HPDE6-E6E7 (cell line): ENCODE data around the gene NKG7.

ENCODE experiments used
- DNase-seq: peaks from one replicate; pipeline ENCODE4 v3.0.0; 2011; ENCODE audit warnings: missing footprints; ENCODE audit errors: extremely low spot score

The NKG7 gene

DNA sequence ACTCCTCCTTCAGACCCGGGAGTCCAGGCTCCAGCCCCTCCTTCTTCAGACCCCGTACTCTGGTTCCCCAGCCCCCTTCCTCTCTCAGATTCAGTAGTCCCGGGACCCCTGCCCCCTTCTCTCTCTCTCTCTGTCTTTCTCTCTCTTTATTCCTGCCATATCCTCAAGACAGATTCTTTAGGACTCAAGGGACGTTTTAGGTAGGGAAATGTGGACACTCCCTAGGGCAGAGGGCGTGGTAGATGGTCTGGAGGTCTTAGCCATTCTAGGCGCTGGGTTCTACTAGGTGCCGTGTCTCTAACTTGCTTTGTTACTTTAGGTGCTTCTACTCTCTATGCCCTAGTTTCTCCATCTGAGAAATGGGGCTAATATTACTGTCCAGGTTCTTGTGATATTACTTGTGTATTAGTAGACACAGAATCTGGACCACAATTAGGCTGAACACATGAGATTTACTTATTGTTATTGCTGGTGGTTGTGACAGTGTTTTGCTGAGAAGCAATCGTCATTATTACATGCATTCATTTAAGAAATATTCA lies 18.7 kb upstream of the NKG7 start:
- DNase-seq = no peak

DNA sequence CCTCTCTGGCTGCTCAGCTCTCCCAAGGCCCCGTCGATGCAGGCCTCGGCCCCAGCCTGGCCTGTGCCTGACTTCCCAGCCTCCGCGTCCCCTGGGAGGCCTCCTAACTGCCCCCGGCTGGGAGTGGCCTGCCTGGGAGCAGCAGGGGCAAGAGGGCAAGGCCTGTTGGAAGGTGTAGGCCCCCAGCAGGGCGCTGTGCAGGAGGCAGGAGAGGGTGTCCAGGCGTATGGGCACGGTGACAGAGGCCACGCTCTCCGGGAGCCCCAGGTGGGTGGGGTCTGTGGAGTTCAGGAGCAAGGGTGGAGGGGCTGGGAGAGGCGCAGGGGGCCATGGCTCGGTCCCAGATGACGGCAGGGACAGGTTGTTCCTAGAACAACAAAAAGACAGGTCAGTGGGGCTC lies 16.7 kb upstream of the NKG7 start:
- DNase-seq = no peak

DNA sequence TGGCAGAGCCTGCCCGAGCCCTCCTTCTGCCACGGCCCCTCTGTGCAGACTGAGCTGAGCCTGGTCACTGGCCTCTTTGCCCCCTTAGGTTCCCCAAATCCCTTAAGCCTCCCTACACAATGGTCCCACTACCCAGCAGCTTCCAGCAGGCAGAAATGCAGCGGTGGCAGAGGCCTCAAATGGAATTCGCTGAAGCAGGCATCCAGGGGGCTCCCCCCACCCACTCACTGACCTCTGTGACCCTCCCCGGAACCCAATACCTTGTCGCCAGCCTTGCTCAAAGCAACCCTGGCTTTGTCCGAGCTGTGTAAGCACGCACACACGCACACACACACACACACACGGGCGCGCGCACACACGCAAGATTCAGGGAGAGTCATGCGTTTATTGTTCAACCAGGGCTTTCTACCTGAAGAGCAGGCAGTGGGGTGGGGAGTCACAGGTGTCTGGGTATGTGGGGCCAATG lies 15.5 kb upstream of the NKG7 start, which contains the start of gene LIM2:
TSS of gene LIM2 (minus strand) at position 51 of the 466 bp plus-strand sequence. CDS start 531 bp downstream, outside the sequence.
- DNase-seq = no peak

DNA sequence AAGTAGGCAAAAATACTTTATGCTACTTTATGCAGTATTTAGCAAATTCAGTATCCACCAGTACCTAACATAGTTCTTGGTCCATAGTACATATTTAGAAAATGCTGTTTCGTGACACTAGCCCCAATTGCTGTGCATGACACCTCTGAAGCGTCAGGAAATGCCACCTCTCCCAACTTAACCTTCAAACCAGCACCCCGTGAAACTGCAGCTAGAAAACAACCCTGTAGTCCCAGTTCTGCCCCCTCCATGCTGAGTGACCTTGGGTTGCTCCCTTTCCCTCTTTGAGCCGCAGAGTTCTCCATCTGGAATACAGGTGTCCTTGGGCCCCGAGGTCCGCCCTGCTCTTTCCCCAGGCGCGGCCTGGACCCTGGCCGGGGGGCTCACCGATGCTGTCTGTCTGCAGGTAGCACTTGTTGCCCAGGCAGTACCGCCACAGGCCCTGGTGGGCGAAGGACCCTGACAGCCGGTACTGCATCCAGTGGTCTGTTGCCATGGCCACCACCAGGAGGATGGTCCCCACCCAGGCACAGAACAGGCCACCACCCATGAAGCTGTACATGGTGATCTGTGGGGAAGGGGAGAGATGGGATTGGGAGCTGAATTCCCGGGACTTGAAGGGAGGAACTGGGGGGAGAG lies 14.5 kb upstream of the NKG7 start:
- DNase-seq = no peak

DNA sequence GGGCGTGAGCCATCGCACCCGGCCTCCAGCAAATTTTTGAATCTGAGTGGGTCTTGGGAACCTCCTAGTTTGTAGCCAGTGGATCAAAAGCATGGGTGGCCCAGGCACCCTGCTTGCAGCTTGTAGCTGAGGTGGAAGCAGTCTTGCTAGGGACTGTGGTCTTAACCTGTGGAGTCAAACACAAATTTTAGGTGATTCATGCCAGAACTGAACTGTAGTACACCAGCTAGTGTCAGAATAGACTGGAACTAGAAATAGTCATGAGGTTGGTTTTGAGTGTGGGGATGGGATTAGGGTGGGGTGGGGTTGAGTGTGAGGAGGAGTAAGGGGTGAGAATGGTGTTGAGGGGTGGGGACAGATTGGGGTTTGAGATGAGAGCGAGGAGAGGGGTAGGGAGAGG lies 9.6 kb upstream of the NKG7 start:
- no peak for DNase-seq

DNA sequence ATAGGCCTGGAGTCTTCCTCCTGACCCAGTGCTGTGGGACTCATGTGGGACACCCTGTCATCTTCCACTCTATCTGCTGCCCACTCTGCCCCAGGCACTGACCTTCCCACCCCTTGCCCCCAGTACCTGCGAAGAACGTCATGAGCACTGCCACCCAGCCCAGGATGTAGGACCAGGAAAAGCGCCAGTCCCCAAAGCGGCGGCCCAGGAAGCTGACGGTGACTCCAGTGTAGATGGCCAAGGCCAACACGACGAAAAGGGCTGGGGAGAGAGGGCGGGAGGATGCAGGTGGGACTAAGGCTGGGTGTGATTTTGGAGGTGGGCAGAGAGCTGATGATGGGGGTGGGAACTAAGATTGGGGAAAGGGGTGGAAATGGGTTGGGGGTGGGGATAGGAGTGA lies 7.9 kb upstream of the NKG7 start:
- no peak for DNase-seq

DNA sequence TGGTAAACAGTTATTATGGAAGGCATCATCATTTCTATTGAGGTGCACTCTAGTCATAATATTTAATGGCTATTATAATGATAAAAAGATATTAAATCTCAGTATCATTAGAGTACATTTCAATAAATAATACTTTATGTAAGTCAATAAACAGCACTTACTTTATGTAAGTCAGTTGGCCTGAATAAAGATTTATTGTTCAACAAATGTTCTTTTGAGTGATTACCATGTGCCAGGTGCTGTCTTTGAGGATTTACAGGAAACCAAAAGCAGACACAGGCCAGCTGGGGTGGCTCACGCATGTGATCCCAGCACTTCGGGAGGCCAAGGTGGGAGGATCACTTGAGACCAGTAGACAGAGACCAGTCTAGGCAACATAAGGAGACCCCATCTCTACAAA lies 5.0 kb upstream of the NKG7 start:
- no peak for DNase-seq

DNA sequence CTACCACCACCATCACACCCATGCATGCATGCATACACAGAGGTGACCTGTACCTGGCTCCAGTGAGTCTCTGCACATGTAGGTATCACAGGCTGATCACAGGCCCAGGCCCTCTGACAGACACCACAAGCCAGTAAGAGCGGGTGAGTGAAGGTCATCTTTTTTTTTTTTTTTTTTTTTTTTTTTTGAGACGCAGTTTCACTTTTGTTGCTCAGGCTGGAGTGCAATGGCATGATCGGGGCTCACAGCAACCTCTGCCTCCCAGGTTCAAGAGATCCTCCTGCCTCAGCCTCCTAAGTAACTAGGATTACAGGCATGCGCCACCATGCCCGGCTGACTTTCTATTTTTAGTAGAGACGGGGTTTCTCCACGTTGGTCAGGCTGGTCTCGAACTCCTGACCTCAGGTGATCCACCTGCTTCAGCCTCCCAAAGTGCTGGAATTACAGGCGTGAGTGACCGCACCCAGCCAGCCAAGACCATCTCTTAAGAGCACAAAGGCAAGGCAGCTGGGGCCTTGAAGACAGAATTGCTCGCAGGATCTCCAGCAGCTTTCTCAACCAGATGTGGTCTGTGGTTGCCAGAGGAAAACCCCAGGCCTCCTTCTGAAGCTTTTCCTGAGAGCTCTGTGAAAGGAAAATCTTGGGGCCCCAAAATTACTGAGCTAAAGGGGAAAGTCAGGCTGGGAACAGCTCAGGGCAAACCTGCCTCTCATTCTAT lies 3.2 kb upstream of the NKG7 start:
- no peak for DNase-seq

- DNase-seq = no peak
These were observed 319 bp downstream of the NKG7 start for GRCh38 chr19:51372021-51372648.

DNA sequence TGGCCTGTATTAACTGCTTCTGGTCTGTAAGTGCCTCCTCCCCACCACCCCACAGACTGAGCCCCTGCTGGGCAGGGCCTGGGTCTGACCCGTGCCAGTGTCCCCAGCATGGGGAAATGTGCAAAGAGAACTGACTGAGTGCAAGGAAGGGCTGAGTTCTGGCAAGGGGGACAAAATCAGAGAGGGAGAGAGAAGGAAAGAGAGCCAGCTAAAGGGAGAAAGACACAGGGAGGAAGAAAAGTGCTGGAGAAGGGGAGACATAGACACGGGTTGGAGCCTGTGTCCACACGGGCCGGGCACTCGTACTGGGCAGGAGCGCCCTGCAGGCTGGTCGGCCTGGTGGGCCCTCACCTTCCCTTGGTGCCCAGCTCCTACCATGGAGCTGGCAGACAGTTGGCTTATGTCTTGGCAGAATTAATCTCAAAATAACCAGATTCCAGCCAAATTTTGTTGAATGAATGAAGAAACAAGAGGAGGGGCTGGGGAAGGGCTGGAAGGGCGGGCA lies 1.2 kb downstream of the NKG7 start:
- DNase-seq = no peak

DNA sequence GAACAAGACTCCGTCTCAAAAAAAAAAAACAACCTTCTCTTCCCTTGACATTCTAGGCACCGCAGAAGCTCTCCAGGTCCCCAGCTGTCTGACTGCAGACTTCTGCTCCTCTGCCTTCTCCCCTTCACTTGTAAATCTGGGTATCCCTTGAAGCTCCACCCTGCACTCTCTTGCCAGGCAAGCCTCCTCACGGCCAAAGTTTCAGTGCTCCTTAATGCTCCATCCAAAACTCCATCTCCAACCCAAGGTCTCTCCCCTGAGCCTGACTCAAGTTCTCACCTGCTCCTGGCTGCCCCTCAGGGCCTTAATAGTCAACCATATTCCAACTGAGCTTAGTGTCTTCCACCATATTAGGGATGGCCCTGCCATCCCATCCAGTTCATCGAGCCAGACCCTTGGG lies 2.2 kb downstream of the NKG7 start:
- DNase-seq = no peak

DNA sequence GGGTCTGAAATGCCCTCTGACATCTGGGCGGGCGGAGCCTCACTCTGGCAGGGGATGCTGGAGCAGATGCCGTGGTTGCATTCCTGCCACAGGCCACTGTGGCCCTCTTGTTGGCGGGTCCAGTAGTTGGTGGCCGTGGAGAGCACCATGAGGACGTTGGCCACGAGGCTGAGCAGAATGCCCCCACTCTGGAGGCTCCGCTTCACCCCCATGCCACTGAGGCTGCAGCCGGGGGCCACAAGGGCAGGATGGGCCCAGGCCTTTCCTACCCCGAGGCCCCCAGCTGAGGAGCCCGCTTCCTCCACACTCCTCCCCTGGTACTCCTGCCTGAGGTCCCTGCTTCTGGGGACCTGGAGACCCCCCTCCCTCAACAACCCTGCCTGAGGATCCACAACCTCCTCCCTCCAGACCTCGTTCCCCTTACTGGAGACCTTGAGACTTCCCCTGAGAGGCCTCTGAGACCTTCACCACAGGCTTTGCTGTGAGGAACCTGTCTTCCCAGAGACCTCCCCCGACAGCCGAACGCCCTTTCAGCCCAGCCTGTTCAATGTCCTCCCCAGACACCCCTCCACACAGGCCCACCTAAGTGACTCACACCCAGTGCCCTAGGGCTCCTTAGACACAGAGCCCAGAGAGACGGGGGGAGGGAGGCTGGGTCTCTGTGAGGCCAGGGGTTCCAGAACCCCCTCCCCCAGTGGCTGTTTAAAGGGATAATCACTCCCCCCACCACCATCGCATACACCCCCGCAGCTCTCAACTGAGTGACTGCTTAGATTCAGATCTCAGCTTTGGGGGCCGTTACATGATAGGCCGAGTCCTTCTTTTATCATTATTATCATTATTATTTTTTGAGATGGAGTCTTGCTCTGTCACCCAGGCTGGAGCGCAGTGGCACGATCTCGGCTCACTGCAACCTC lies 3.8 kb downstream of the NKG7 start, which contains the start of gene CLDND2:
TSS of gene CLDND2 (minus strand) at position 638 of the 917 bp plus-strand sequence. CDS start at position 212, 426 bp downstream.
- DNase-seq = no peak

DNA sequence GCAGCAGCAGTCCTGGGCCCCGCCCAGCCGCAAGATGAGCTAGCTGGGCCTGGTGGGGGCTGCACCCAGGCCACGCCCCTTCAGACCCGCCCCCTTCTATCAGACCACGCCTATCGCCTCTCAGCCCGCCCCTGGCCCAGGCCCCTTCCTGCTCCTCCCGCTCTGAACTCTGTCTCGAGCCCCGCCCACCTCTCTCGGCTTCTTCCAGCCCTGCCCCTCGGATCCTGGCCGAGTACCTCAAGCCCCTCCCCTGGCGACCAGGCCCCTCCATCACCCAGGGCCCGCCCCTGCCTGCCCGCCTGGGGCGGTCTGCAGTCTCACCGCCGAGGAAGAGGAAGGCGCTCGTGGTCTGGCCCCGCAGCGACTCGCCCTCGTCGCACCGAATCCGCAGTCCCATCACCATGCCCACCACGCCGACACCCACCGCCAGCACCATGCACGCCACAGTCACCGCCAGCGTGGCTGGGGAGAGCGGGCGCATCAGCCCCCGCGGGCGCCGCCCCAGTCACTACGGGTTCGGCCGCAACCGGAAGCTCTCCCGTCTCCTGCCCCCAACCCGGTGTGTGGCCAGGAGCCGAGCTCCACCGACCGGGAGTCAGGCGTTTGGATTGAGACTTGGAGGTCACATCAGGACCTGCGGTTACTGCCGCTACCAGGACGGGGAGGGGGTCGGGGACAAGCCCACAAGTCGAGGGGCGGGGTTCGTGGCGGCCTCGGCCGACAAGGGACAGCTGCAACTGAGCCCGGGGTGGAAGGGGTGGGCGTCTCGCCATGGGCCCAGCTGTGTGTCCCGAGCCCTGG lies 4.7 kb downstream of the NKG7 start:
- peak; percentile 92 for DNase-seq

- no peak for DNase-seq
These were observed 5.2 kb downstream of the NKG7 start for GRCh38 chr19:51367255-51367564.

DNA sequence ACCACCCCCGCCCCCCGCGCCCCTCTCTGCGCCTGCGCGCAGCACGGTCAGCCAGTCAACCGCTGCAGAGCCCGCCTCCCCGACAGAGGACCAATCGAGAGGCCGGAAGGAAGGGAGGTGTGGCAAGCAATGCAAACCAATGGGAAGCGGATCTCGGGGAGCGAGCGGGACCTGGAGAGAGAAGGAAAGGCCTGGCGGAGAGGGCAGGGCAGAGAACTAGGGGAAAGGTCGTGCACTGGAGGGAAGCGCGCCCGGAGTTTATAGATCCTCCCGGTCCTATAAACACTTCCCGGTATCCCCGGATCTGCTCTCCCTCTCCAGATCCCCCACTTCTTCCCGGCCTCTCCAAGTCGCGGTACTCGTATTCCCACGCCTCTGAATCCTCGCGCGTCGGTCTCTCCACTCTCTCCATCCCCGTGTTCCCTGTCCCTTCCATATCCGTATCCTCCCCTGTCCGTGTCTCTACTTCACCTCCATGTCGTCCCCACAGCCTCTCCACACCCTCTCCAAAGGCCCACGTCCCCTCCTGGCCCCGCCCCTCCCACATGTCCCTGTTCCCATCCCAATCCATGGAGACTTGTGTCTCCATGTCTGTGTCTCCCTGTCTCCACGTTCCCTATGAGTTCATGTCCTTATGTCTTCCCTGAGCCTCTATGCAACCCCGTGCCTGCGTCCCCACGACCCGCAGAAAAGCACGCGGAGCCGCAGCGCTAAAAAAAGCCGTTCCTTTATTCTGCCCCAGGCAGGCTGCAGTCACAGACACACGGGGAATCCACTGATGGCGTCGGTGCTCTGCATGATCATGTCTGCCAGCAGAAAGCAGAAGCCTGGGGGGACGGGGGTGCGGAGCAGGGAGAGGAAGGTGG lies 5.8 kb downstream of the NKG7 start:
- peak; percentile 95 for DNase-seq

DNA sequence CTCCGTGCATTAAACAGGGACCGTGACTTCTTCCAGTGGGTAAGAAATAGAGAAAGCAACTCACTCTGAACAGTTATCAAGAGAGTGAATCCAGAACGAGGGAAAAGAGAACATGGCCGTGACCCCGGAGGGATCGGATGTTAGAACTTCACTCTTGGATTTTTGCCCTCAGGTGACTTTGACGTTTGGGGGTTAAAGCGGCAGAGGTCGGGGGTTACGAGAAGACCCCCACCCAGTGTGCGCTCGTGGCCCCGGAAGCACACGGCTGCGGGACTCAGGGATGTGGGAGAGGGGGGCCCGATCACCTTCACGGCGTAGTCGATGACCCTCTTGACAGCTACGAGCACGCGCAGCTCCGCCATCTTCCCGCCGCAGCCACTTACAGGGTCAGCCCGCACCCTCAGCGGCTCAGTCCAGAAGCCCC lies 6.5 kb downstream of the NKG7 start, which contains the start of gene ETFB:
TSS of gene ETFB (minus strand) at position 424 of the 424 bp plus-strand sequence. CDS start at position 362, 62 bp downstream.
- DNase-seq = no peak

- DNase-seq = no peak
These were observed 7.1 kb downstream of the NKG7 start for GRCh38 chr19:51365211-51365964.
